ENCODE results near the gene PRKCQ. TPM values are rescaled to one million over a fixed set of nuclear protein-coding genes. Genes with fewer than 3 reads are reported as not detected.

Gene PRKCQ
- total and polyA plus RNA-seq, 2 of the 13 experiments (the other 11 are each of a cell fraction or from before 2014, with no cell fraction given): 0.13 to 0.35 TPM

- in situ Hi-C loops (cut with HindIII; ENCODE audit: extremely low pct_ligation_motif_present, low pct_unique_long_range_greater_than_20kb) (no loop called here), intact Hi-C loops (cut with micrococcal nuclease; ENCODE audit: unreplicated experiment) (no loop called here)
- Histone ChIP-seq H3K4me1 (ENCODE audit: insufficient read depth, low read length) (no peaks in the 10 kb centered on the region), H3K9me3 (ENCODE audit: low read length) (no peaks in the 10 kb centered on the region), H3K79me2 (ENCODE audit: insufficient read depth, low read length) (no peaks in the 10 kb centered on the region), H3K4me3 (replicated peaks in 1 of 3; ENCODE audit: insufficient read depth in 1 of 3, low read depth in 2 of 3, low read length in 3 of 3) (no peak overlapping the region), H3K27ac (ENCODE audit: extremely low read length, insufficient read depth, low read length) (no peak overlapping the region), H3K27me3 (ENCODE audit: control insufficient read depth in 1 of 2, insufficient read depth in 2 of 2, low read length in 2 of 2) (no peaks in the 10 kb centered on the region; a peak in 2 of 5 replicates), H3K4me2 (ENCODE audit: low read depth, low read length) (no peak overlapping the region), H3K36me3 (replicated peaks in 1 of 2; ENCODE audit: control insufficient read depth in 1 of 2, insufficient read depth in 2 of 2, low read length in 2 of 2) (no peaks in the 10 kb centered on the region), H3K9ac (ENCODE audit: insufficient read depth, low read depth, low read length) (no peak overlapping the region), H2AFZ (ENCODE audit: low read length) (no peak overlapping the region), H4K20me1 (ENCODE audit: insufficient read depth, low read length) (no peaks in the 10 kb centered on the region)
- FAIRE-seq (no peak), DNase-seq (ENCODE audit: low spot score) (no peak), ATAC-seq (no peak)
- CTCF ChIA-PET (ENCODE audit: low intra/inter-chr PET ratio, low total read pairs): no interaction called here
- POLR2A ChIA-PET: no interaction called here
- no peak for TF ChIP-seq GABPA (IDR thresholded peaks at IDR 0.05; ENCODE audit: low read depth, low read length)
- TF ChIP-seq GABPA (CRISPR knock-in tag; IDR thresholded peaks at IDR 0.05; ENCODE audit: low read depth): no peak
- TF ChIP-seq, protein P1, sequence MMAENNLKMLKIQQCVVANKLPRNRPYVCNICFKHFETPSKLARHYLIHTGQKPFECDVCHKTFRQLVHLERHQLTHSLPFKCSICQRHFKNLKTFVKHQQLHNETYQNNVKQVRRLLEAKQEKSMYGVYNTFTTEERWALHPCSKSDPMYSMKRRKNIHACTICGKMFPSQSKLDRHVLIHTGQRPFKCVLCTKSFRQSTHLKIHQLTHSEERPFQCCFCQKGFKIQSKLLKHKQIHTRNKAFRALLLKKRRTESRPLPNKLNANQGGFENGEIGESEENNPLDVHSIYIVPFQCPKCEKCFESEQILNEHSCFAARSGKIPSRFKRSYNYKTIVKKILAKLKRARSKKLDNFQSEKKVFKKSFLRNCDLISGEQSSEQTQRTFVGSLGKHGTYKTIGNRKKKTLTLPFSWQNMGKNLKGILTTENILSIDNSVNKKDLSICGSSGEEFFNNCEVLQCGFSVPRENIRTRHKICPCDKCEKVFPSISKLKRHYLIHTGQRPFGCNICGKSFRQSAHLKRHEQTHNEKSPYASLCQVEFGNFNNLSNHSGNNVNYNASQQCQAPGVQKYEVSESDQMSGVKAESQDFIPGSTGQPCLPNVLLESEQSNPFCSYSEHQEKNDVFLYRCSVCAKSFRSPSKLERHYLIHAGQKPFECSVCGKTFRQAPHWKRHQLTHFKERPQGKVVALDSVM (CRISPR knock-in tag; IDR thresholded peaks at IDR 0.05): no peak
- no peak for TF ChIP-seq CCAR2 (optimal IDR thresholded peaks at IDR 0.05; ENCODE audit: low read depth, low read length)
- 18% methylated on average over 13 of the region's 17 CpGs for WGBS (ENCODE audit: low lambda C conversion rate)
- BruUV-seq (replicated peaks): no TSS peak
Measured at GRCh38 chr10:6423413-6424170, 156.5 kb downstream of the PRKCQ start.

GRCh38 chr10:6423004-6423403 is 157.1 kb downstream of the PRKCQ start:
- ChIA-PET POLR2A (no interaction called here), CTCF (ENCODE audit: low intra/inter-chr PET ratio, low total read pairs) (no interaction called here)
- H4K20me1 ChIP-seq (ENCODE audit: insufficient read depth, low read length): no peaks in the 10 kb centered on the region
- no peaks in the 10 kb centered on the region; a peak in 2 of 5 replicates for H3K27me3 ChIP-seq (ENCODE audit: control insufficient read depth in 1 of 2, insufficient read depth in 2 of 2, low read length in 2 of 2)
- H2AFZ ChIP-seq (ENCODE audit: low read length): no peak overlapping the region
- DNase-seq (ENCODE audit: low spot score): no peak
- no TSS peak for BruUV-seq (replicated peaks)
- intact Hi-C loops (cut with micrococcal nuclease; ENCODE audit: unreplicated experiment) (no loop called here), in situ Hi-C loops (cut with HindIII; ENCODE audit: extremely low pct_ligation_motif_present, low pct_unique_long_range_greater_than_20kb) (no loop called here)
- no peak overlapping the region for H3K4me2 ChIP-seq (ENCODE audit: low read depth, low read length)
- H3K36me3 ChIP-seq (replicated peaks in 1 of 2; ENCODE audit: control insufficient read depth in 1 of 2, insufficient read depth in 2 of 2, low read length in 2 of 2): no peaks in the 10 kb centered on the region
- H3K9me3 ChIP-seq (ENCODE audit: low read length): no peaks in the 10 kb centered on the region
- no peak for ATAC-seq
- no peaks in the 10 kb centered on the region for H3K4me1 ChIP-seq (ENCODE audit: insufficient read depth, low read length)
- FAIRE-seq: no peak
- H3K79me2 ChIP-seq (ENCODE audit: insufficient read depth, low read length): no peaks in the 10 kb centered on the region
- H3K4me3 ChIP-seq (replicated peaks in 1 of 3; ENCODE audit: insufficient read depth in 1 of 3, low read depth in 2 of 3, low read length in 3 of 3): no peak overlapping the region
- no peak overlapping the region for H3K9ac ChIP-seq (ENCODE audit: insufficient read depth, low read depth, low read length)
- H3K27ac ChIP-seq (ENCODE audit: extremely low read length, insufficient read depth, low read length): no peak overlapping the region
- WGBS (ENCODE audit: low lambda C conversion rate): 100% methylated on average over 1 of the region's 4 CpGs
- TF ChIP-seq ZNF891 (CRISPR knock-in tag; IDR thresholded peaks at IDR 0.05) (no peak), ZFP90 (CRISPR knock-in tag; IDR thresholded peaks at IDR 0.05; ENCODE audit: borderline replicate concordance) (no peak), PHF5A (CRISPR knock-in tag; IDR thresholded peaks at IDR 0.05; ENCODE audit: low read depth, unreplicated experiment) (no peak), ZBTB38 (CRISPR knock-in tag; IDR thresholded peaks at IDR 0.05) (no peak), ZNF878 (CRISPR knock-in tag; IDR thresholded peaks at IDR 0.05) (no peak), ZNF350 (CRISPR knock-in tag; IDR thresholded peaks at IDR 0.05; ENCODE audit: borderline replicate concordance, low read depth) (no peak), PHF21A (CRISPR knock-in tag; IDR thresholded peaks at IDR 0.05) (no peak)
- TF ChIP-seq, protein P2, sequence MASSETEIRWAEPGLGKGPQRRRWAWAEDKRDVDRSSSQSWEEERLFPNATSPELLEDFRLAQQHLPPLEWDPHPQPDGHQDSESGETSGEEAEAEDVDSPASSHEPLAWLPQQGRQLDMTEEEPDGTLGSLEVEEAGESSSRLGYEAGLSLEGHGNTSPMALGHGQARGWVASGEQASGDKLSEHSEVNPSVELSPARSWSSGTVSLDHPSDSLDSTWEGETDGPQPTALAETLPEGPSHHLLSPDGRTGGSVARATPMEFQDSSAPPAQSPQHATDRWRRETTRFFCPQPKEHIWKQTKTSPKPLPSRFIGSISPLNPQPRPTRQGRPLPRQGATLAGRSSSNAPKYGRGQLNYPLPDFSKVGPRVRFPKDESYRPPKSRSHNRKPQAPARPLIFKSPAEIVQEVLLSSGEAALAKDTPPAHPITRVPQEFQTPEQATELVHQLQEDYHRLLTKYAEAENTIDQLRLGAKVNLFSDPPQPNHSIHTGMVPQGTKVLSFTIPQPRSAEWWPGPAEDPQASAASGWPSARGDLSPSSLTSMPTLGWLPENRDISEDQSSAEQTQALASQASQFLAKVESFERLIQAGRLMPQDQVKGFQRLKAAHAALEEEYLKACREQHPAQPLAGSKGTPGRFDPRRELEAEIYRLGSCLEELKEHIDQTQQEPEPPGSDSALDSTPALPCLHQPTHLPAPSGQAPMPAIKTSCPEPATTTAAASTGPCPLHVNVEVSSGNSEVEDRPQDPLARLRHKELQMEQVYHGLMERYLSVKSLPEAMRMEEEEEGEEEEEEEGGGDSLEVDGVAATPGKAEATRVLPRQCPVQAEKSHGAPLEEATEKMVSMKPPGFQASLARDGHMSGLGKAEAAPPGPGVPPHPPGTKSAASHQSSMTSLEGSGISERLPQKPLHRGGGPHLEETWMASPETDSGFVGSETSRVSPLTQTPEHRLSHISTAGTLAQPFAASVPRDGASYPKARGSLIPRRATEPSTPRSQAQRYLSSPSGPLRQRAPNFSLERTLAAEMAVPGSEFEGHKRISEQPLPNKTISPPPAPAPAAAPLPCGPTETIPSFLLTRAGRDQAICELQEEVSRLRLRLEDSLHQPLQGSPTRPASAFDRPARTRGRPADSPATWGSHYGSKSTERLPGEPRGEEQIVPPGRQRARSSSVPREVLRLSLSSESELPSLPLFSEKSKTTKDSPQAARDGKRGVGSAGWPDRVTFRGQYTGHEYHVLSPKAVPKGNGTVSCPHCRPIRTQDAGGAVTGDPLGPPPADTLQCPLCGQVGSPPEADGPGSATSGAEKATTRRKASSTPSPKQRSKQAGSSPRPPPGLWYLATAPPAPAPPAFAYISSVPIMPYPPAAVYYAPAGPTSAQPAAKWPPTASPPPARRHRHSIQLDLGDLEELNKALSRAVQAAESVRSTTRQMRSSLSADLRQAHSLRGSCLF (CRISPR knock-in tag; IDR thresholded peaks at IDR 0.05; ENCODE audit: borderline replicate concordance): no peak

All from HepG2 (cell line).